GM12864 (cell line): ENCODE measurements around the gene PCBD1.
A peak's percentile ranks its signal among the peaks of the same experiment; 100 is the strongest.

Experiments
- DNase-seq: peaks from one replicate; pipeline ENCODE4 v3.0.0-alpha.2; 2011; ENCODE audit warnings: low read depth
- H3K4me3 ChIP-seq: 2 replicates; pipeline ENCODE4 v1.5.1; 2011; ENCODE audit warnings: mild to moderate bottlenecking, low read depth, low read length, control low read depth
- TF ChIP-seq, protein P1 (sequence below): IDR thresholded peaks from 2 replicates; pipeline ENCODE4 v1.5.1; 2011; ENCODE audit warnings: low read depth, mild to moderate bottlenecking, moderate library complexity, low read length, control low read depth, inconsistent platforms; ENCODE audit errors: missing control alignments

PCBD1 gene

DNA sequence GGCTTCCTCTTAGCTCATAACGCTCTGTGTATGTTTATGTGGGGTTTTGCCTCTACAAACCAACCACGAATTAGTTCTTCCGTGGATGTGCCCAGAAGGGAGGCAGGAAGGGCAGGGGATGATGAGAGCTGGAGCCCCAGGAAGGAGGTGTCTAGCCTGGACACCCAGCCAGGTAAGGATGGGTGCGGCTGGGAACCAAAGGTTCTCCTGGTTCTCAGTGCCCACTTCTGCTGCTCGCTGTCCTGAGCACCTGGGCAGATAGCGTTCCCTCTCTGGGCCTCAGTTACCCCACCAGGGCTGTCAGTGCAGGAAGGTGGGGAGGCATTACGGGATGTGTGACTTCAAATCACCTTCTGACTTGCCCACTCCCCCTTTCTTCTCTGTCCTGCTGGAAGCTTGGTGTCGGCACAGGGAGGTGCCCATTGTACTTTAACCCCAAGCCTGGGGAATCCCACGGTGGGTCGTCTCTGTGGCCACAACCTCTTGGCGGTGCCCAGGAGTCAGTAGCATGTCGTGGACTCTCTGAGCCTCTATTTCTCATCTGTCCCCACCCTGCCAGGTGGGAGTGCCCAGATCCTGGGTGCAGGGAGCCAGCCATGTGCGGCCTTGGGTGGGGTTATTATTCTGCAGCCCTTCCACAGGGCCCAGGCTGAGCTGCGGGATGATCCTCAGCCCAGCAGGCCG, 18.7 kb upstream of the PCBD1 start:
- TF ChIP-seq, protein P1, sequence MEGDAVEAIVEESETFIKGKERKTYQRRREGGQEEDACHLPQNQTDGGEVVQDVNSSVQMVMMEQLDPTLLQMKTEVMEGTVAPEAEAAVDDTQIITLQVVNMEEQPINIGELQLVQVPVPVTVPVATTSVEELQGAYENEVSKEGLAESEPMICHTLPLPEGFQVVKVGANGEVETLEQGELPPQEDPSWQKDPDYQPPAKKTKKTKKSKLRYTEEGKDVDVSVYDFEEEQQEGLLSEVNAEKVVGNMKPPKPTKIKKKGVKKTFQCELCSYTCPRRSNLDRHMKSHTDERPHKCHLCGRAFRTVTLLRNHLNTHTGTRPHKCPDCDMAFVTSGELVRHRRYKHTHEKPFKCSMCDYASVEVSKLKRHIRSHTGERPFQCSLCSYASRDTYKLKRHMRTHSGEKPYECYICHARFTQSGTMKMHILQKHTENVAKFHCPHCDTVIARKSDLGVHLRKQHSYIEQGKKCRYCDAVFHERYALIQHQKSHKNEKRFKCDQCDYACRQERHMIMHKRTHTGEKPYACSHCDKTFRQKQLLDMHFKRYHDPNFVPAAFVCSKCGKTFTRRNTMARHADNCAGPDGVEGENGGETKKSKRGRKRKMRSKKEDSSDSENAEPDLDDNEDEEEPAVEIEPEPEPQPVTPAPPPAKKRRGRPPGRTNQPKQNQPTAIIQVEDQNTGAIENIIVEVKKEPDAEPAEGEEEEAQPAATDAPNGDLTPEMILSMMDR, result no peak
- DNase-seq, result no peak

DNA sequence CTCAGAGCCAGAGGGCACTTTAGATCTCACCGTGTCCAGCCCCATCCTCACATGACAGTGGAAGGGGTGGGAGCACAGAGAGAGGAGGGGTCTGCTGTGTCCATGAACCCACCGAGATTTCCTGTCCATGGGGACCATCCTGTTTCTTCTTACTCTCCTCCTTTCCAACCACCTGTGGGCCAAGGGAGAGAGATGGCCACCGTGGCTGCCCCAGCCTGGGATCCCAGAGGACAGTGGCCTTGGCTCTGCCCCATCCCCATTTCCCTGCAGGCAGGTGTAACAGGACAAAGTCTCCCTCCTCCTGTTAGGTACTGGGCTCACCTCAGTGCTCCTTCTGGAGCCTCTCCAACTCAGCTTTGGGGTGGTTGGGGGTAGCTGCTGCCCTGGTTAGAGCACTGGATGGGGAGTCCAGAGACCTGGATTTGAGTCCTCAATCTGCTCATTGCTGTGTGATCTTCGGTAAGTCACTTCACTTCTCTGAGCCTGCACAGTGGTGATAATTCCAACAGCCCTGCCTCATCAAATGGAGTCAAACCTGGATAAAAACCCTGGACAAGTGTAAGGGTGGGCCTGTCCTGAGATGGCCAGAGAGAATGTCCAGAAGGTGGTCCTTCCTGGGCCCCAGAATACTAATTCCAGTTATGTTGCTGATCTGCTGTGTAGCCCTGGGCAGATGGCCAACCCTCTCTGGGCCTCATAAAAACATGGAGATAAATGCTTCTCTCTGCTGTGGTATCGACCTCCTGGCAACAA, 17.8 kb upstream of the PCBD1 start:
- no peak overlapping the region for H3K4me3 ChIP-seq
- DNase-seq, result no peak
- TF ChIP-seq, protein P1, result no peak

More for the DNA sequence above, 18.7 kb upstream of the PCBD1 start:
- H3K4me3 ChIP-seq, result no peak overlapping the region

DNA sequence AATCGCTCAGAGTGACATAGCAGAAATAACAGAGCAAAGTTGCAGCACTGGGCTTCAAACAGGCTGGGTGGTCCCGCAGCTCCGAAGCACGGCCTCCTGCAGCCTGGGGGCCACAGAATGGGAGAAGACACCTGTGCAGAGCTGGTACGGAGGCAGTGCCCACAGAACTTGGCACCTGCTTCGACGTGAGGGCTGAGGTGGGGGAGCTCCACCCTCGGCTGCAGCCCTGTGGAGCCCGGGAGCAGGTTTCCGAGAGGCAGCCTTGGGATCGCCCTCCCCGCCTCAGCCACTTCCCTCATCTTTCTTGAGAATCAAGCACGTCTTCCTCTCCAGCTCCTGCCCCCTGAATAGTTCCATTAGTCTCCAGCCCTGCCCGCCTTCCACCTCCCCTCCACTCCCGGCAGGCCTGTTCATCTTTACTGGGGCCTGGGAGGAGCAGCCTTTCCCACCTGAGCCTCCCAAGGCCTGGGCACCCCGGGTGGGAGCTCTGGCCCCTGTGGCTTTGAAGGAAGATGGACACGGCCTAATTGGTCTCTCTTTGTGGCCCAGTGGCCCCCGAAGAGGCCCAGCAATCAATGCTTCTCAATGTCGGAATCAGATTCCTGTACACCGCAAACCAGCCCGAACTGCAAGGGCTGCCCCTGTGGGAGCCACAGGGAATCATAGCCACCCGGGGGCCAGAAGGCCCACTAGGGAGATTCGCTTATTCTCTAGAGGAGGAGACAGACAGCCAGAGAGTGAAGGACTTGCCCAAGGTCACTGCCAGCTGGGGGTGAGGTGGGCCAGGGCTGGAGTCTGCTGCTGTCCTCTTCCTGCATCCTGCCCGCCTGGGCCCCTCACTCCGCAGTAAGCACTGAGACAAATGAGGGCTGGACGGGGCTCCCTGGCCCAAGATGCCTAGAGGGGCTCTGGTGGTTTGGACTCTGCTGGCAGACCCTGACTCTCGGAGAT, 17.0 kb upstream of the PCBD1 start:
- TF ChIP-seq, protein P1, result no peak
- no peak for DNase-seq
- H3K4me3 ChIP-seq, result no peak overlapping the region

DNA sequence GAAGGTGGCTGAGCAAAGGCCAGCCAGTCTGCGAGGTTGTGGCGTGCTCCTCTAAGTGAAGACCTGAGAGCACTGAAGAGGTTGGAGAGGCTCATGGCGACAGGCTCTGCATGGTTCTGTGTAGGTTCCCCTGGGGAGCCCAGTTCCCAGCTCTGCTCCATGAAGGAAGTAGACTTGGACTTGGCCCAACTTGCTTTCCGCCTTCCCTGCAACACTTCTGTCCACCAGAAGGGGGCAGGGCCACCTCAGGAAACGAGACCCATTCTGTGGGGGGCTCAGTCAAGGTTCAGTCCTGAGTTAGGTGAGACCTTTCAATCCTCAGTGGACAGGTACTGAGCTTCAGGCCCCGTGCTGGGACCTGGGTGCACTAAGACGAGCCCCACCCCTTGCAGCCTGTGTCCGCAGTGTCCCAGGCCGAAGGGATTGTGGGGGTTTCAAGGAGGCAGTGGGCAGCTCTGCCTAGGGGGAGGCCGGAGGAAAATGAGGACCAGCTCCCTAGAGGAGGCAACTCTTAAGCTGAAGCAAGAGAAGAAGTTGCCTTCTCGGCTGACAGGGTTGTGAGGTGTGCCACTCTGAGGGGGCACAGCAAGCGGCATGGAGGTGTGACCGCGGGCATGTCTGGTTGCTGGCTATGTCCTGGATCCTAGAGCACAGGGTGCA, 15.0 kb upstream of the PCBD1 start:
- no peak for DNase-seq
- no peak overlapping the region for H3K4me3 ChIP-seq
- TF ChIP-seq, protein P1, result peak; percentile 94

DNA sequence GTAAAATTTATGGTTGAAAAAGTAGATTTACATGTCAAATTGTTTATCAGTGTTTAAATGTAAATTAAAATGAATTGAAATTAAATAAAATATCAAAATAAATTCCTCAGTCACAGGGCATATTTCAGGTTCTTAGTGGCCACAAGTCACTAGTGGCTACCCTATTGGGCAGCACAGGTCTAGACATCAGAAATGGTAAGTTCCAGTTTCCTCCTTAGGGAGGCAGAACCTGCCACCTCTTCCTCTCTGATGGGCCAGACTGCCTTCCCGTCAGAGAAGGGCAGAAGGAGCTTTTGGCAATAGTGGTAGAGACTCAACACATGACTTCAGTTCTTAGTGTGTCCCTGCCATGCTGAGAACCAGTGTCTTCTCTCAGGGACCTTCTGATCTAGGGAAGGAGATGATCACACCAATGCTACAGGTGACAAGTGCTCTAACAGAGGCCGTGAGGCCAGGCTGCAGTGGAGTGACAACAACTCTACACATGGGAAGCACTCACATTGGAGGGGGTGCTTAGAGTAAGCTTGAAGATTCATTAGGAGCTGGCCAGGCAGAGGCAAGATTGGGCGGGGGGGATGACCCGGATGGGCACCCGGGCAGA, 14.4 kb upstream of the PCBD1 start:
- no peak for DNase-seq
- TF ChIP-seq, protein P1, result no peak
- no peak overlapping the region for H3K4me3 ChIP-seq

DNA sequence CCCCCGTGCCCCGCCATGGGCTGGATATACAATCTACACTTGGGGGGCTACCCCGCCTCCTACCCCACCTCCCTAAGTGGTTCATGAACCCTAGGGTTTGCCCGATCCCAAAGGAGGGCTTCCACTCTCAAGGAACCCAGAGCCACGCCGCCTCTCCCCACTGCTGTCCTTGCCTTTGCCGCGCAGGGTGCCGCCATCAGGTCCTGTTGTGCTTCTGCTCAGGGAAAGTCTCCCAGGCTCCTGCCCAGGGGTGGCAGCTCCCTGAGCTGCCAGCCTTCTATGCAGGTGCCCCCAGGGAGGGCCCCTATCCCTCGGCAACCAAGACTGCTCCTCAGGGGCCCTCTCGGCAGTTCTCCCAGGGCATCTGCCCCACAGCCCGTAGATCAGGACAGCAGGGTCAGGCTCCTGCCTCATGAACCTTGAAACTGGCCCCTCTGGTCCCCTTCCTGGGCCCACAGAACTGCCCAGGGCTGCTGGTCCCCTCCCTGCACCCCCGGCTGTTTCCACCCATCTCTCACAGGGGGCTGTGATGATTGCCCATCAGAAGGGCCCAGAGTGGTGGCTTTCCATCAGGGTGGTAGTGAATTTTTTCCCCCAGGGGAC, 13.0 kb upstream of the PCBD1 start:
- no peak for DNase-seq
- TF ChIP-seq, protein P1, result no peak
- H3K4me3 ChIP-seq, result no peak overlapping the region
